ENCODE results near the gene SMARCA2.

SMARCA2 gene

DNA sequence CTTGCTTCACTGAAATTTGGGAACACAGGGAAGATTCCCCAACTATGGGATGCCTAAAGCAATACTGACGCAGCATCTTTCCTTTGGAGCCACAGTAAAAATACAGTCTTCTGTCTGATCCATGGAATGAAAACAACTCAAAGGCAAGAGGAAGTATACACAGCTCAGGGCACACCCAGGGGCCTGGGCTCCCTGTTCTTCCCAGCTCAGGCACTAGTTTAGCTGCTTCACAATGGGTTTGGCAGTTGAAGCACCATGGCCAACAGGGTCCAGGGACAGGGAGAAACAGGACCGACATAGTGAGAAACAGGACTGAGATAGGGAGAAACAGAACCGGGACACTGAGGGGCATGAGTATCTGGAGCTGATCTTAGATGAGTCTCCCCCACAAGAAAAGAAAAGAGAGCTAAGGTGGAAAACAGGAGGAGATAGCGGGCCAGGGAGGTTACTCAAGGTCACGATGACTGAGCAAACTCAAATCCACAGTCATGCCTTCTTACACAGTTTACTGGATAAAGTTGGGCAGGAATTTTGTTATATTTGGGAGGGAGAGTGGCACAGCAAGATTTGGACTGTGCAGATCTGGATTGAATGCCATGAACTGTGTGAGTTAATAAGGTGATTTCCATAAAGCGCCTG, 198.8 kb downstream of the SMARCA2 start:
- Histone ChIP-seq H3K27me3 (ENCODE audit: insufficient read depth, low read length) (no peaks in the 10 kb centered on the region), H3K9ac (ENCODE audit: low read depth, low read length) (no peak overlapping the region), H3K27ac (ENCODE audit: low read length) (no peak overlapping the region), H3K4me3 (ENCODE audit: low read length) (no peak overlapping the region), H3K4me1 (ENCODE audit: insufficient read depth, low read length) (no peaks in the 10 kb centered on the region), H3K36me3 (ENCODE audit: insufficient read depth, low read depth, low read length) (no peaks in the 10 kb centered on the region), H3K9me3 (ENCODE audit: insufficient read depth, low read depth, low read length) (no peaks in the 10 kb centered on the region)

DNA sequence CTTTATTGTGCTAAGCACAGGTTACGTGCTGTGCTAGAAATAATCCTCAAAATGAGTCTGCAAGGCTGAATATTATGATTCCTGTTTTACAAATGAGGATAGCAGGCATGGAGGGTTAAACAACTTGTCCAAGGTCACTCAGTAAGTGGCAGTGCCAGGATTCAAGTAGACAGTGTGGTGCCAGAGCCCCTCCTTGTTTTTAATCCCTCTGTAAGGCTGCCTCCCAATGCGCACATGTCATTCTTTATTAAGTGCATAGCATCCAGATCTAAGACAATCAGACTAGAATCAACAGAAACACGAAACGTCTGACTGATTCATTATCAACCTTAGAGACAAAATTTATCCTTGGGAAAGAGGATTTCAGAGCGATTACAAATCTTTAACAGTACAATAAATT, 199.6 kb downstream of the SMARCA2 start:
- Histone ChIP-seq H3K36me3 (ENCODE audit: insufficient read depth, low read depth, low read length) (no peaks in the 10 kb centered on the region), H3K9me3 (ENCODE audit: insufficient read depth, low read depth, low read length) (no peaks in the 10 kb centered on the region), H3K4me1 (ENCODE audit: insufficient read depth, low read length) (no peaks in the 10 kb centered on the region), H3K27me3 (ENCODE audit: insufficient read depth, low read length) (no peaks in the 10 kb centered on the region), H3K9ac (ENCODE audit: low read depth, low read length) (no peak overlapping the region), H3K4me3 (ENCODE audit: low read length) (no peak overlapping the region), H3K27ac (ENCODE audit: low read length) (no peak overlapping the region)

DNA sequence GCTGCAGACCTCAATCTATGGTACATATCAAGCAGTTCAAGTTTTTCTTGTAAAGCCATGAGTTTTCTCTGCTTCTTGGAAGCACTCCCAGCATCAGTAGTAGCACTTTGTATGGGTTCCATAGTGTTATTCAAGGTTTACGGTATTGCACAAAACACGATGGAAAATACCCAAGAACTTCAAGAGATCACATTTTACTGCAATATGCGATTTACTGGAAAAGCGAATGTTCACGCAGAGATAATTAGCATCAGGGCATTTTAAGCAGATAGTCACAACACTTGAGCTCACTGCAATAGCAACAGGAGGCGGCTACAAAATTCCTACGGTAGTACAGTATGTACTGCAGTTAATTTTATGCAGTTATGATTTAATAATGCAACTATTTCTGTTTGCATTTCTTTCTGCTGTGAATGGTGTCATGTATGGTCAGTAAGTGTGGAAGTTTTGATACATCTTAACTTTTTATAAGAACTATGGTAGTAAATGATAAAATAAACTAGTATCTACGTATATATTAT, 200.8 kb downstream of the SMARCA2 start:
- Histone ChIP-seq H3K4me1 (ENCODE audit: insufficient read depth, low read length) (no peaks in the 10 kb centered on the region), H3K9ac (ENCODE audit: low read depth, low read length) (no peak overlapping the region), H3K27ac (ENCODE audit: low read length) (no peak overlapping the region), H3K4me3 (ENCODE audit: low read length) (no peak overlapping the region), H3K9me3 (ENCODE audit: insufficient read depth, low read depth, low read length) (no peaks in the 10 kb centered on the region), H3K27me3 (ENCODE audit: insufficient read depth, low read length) (no peaks in the 10 kb centered on the region), H3K36me3 (ENCODE audit: insufficient read depth, low read depth, low read length) (no peaks in the 10 kb centered on the region)

DNA sequence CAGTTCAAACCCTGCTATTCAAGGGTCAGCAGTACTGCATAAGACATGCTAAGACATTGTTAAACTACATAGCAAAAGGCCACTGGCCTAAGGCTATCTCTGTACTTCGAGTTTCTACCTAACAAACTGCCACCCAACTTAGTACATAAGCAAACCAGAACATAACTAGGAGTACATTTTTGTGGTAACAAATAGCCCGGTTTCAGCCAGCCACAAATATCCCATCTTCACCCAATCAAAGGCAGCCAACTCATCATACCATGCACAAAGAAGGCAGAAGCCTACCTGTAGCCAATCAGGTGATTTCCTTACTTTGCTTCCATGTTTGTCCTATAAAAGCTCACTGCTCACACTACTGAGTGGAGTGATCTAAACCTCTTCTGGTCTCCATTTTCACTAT, 201.4 kb downstream of the SMARCA2 start:
- Histone ChIP-seq H3K4me3 (ENCODE audit: low read length) (no peak overlapping the region), H3K27me3 (ENCODE audit: insufficient read depth, low read length) (no peaks in the 10 kb centered on the region), H3K4me1 (ENCODE audit: insufficient read depth, low read length) (no peaks in the 10 kb centered on the region), H3K9ac (ENCODE audit: low read depth, low read length) (no peak overlapping the region), H3K36me3 (ENCODE audit: insufficient read depth, low read depth, low read length) (no peaks in the 10 kb centered on the region), H3K27ac (ENCODE audit: low read length) (no peak overlapping the region), H3K9me3 (ENCODE audit: insufficient read depth, low read depth, low read length) (no peaks in the 10 kb centered on the region)

DNA sequence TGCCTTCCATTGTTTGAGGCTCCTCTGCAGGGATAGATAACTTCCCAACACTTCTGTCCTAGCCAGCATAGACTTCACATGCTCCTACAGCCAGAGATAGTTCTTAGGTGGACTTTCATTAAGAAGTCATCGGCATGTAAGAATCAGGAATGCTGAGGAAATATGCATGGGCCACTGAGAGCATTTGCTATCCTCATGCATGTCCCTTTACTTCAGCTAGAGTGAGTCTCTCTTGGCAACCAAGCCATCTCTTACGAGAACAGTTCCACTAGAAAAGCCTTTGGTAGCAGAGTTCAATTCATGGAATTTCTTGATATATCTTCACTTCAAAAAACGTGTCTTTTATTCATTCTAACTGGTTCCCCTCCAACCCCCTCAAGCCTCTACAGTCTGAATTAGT, 202.4 kb downstream of the SMARCA2 start:
- Histone ChIP-seq H3K27me3 (ENCODE audit: insufficient read depth, low read length) (no peaks in the 10 kb centered on the region), H3K9ac (ENCODE audit: low read depth, low read length) (no peak overlapping the region), H3K4me1 (ENCODE audit: insufficient read depth, low read length) (no peaks in the 10 kb centered on the region), H3K27ac (ENCODE audit: low read length) (no peak overlapping the region), H3K9me3 (ENCODE audit: insufficient read depth, low read depth, low read length) (no peaks in the 10 kb centered on the region), H3K4me3 (ENCODE audit: low read length) (no peak overlapping the region), H3K36me3 (ENCODE audit: insufficient read depth, low read depth, low read length) (no peaks in the 10 kb centered on the region)

DNA sequence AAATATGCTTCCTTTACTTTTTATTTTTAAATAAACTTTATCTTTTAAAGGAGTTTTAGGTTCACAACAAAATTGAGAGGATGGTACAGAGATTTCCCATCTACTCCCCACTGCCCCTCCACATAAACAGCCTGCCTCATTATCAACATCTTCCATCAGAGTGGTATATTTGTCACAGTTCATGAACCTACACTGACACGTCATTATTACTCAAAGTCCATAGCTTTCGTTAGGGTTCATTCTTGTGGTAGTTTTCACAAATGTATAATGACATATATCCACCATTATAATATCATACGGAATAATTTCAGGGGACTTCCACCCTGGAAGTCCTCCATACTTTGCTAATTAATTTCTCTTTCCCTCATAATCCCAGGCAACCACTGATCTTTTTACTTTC, 204.9 kb downstream of the SMARCA2 start:
- no peaks in the 10 kb centered on the region for H3K27me3 ChIP-seq (ENCODE audit: insufficient read depth, low read length)
- peaks cover 3% of the 10 kb centered on the region; the same call in 1 of the 2 replicates for H3K9me3 ChIP-seq (ENCODE audit: insufficient read depth, low read depth, low read length)
- H3K9ac ChIP-seq (ENCODE audit: low read depth, low read length): no peak overlapping the region
- H3K4me1 ChIP-seq (ENCODE audit: insufficient read depth, low read length): no peaks in the 10 kb centered on the region
- no peak overlapping the region for H3K4me3 ChIP-seq (ENCODE audit: low read length)
- no peak overlapping the region for H3K27ac ChIP-seq (ENCODE audit: low read length)
- H3K36me3 ChIP-seq (ENCODE audit: insufficient read depth, low read depth, low read length): no peaks in the 10 kb centered on the region

DNA sequence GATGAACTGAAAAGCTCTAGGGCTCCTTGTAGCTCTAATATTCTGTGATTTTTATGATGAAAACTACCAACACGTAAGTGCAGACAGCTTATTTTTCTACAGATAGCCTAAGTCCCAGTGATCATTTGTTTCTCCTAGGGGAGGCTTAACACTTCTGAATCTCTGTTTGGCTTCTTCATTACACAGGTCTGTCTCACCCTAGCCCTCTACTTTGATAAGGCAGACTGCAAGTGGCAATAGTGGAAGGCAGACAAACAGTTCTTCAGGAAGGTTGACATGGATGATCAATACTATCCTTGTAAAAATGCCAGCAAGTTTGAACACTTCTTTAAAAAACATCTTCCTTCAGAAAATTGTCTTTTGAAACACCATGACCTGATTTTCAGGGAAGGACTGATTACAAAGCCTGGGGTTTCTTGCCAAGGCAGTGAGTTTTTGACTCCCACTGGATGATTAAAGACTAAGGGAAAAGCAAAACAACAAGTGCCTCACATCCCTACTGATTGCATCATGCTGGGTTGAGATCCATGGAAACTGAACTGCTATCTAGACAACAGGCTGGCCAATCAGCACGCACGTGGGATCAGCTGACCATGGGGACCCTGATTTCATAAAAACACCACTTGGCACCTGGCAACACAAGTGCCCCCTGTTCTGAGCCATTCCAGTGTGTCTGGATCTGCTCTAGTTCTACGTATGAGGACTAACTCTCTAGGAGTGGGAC, 212.2 kb downstream of the SMARCA2 start:
- Histone ChIP-seq H3K27ac (ENCODE audit: low read length) (no peak overlapping the region), H3K9ac (ENCODE audit: low read depth, low read length) (no peak overlapping the region), H3K36me3 (ENCODE audit: insufficient read depth, low read depth, low read length) (no peaks in the 10 kb centered on the region), H3K4me3 (ENCODE audit: low read length) (no peak overlapping the region), H3K9me3 (ENCODE audit: insufficient read depth, low read depth, low read length) (peaks cover 3% of the 10 kb centered on the region), H3K4me1 (ENCODE audit: insufficient read depth, low read length) (no peaks in the 10 kb centered on the region), H3K27me3 (ENCODE audit: insufficient read depth, low read length) (no peaks in the 10 kb centered on the region)

DNA sequence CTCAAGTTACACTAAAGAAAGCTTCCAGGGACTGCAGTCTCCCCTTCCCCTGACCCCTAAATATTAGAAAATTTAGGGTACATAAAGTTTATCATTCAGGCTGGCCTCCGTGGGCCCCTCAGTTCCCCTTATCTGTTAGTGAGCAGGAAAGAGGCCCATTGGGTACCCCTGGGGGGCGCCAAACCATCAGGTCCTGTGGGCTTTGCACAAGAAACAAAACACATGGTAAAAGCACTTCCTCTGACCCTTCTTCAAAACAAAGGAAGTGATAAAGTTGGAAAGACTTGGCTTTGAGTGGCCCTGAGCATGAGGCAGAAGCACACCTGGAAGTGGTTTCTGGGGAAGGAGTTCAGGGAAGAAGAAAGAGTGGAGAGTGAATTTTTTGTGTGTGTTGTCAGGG, 213.0 kb downstream of the SMARCA2 start:
- H3K4me3 ChIP-seq (ENCODE audit: low read length): no peak overlapping the region
- H3K27me3 ChIP-seq (ENCODE audit: insufficient read depth, low read length): no peaks in the 10 kb centered on the region
- H3K27ac ChIP-seq (ENCODE audit: low read length): no peak overlapping the region
- no peaks in the 10 kb centered on the region for H3K4me1 ChIP-seq (ENCODE audit: insufficient read depth, low read length)
- no peaks in the 10 kb centered on the region for H3K36me3 ChIP-seq (ENCODE audit: insufficient read depth, low read depth, low read length)
- H3K9ac ChIP-seq (ENCODE audit: low read depth, low read length): no peak overlapping the region
- peaks cover under 1% of the 10 kb centered on the region for H3K9me3 ChIP-seq (ENCODE audit: insufficient read depth, low read depth, low read length)

DNA sequence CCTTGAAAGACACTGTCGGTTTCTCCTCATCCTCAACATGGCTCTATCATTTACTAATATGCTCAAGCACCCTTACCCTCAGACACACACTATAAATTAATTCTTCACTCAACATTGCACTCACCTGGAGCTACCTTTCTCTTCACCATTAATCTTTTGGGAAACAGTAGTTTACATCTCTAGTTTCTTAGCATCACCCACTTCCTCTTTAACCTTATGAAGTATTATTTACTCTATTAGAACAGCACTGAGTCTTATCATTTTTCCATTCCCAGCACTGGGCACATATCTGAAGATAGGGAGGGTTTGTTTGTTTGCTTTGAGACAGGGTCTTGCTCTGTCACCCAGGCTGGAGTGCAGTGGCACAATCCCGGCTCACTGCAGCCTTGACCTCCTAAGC, 213.5 kb downstream of the SMARCA2 start:
- Histone ChIP-seq H3K27ac (ENCODE audit: low read length) (no peak overlapping the region), H3K9me3 (ENCODE audit: insufficient read depth, low read depth, low read length) (no peaks in the 10 kb centered on the region; the same call in 1 of the 2 replicates), H3K9ac (ENCODE audit: low read depth, low read length) (no peak overlapping the region), H3K4me1 (ENCODE audit: insufficient read depth, low read length) (no peaks in the 10 kb centered on the region), H3K27me3 (ENCODE audit: insufficient read depth, low read length) (no peaks in the 10 kb centered on the region), H3K36me3 (ENCODE audit: insufficient read depth, low read depth, low read length) (no peaks in the 10 kb centered on the region), H3K4me3 (ENCODE audit: low read length) (no peak overlapping the region)

DNA sequence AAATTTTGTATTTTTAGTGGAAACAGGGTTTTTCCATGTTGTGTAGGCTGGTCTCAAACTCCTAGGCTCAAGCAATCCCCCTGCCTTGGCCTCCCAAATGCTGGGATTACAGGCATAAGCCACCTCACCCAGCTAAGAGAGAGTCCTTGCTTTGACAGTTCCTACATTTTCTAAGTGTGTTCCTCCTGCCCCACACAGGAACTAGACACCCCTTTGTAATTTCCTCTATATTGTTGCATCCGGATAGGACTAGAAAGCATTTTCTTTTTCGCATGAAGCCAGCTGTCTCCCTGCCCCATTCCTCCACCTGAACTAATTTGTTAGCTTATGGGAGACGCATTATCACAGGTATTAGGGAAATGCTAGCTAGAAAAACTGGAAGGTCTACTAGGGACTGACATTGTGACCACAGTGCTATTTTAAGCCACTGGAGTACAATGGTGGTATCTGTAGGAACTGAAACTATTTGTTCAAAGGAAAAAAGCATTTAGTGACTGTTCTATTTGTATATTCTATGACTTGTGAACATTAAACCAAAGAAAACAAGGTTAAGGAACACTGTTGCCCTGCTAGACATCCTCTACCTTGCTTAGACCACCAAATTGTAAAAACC, 214.1 kb downstream of the SMARCA2 start:
- H3K36me3 ChIP-seq (ENCODE audit: insufficient read depth, low read depth, low read length): no peaks in the 10 kb centered on the region
- no peak overlapping the region for H3K27ac ChIP-seq (ENCODE audit: low read length)
- H3K9me3 ChIP-seq (ENCODE audit: insufficient read depth, low read depth, low read length): no peaks in the 10 kb centered on the region; the same call in 1 of the 2 replicates
- H3K4me1 ChIP-seq (ENCODE audit: insufficient read depth, low read length): no peaks in the 10 kb centered on the region
- H3K4me3 ChIP-seq (ENCODE audit: low read length): no peak overlapping the region
- H3K9ac ChIP-seq (ENCODE audit: low read depth, low read length): no peak overlapping the region
- no peaks in the 10 kb centered on the region for H3K27me3 ChIP-seq (ENCODE audit: insufficient read depth, low read length)

DNA sequence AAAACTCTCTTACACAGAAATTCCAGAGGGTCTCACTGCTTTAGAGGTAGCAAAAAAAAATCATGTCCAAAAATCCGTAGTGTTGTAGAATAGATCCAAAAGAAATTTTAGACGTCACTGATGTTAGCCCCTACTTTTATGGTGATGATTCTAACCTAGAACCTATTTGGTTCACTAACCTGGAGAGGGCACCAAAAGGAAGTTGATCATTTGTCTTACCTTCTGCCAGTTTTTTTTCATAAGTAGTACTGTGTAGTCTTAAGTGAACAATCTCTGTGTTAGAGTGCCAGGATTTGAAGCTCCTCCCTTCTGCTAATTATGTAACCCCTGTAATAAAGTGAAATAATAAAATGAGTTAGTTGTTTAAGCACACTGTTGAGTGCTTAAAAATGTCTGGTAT, 215.2 kb downstream of the SMARCA2 start:
- no peaks in the 10 kb centered on the region for H3K36me3 ChIP-seq (ENCODE audit: insufficient read depth, low read depth, low read length)
- H3K27me3 ChIP-seq (ENCODE audit: insufficient read depth, low read length): no peaks in the 10 kb centered on the region
- no peak overlapping the region for H3K4me3 ChIP-seq (ENCODE audit: low read length)
- H3K9me3 ChIP-seq (ENCODE audit: insufficient read depth, low read depth, low read length): no peaks in the 10 kb centered on the region; the same call in 1 of the 2 replicates
- no peaks in the 10 kb centered on the region for H3K4me1 ChIP-seq (ENCODE audit: insufficient read depth, low read length)
- H3K9ac ChIP-seq (ENCODE audit: low read depth, low read length): no peak overlapping the region
- H3K27ac ChIP-seq (ENCODE audit: low read length): no peak overlapping the region

DNA sequence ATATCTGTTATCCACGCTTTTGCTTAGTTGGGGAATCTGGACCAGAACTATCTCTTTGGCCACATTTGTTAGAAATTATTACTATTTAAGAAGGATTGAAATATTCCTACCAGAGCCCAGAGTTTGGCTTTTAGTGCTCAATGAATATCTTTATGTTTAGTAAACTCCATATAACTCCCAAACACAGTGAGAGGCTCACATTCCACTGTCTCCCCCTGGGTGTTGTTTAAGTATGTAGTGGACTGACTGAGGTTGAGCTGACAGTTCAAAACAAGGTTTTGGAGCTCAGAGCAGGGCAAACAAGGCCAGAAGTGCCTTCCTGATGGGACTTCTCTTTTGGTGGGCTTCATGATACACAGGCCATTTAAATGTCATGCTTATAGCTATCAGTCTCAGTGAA, 216.0 kb downstream of the SMARCA2 start:
- Histone ChIP-seq H3K4me1 (ENCODE audit: insufficient read depth, low read length) (no peaks in the 10 kb centered on the region), H3K27ac (ENCODE audit: low read length) (no peak overlapping the region), H3K9me3 (ENCODE audit: insufficient read depth, low read depth, low read length) (no peaks in the 10 kb centered on the region; the same call in 1 of the 2 replicates), H3K27me3 (ENCODE audit: insufficient read depth, low read length) (no peaks in the 10 kb centered on the region), H3K9ac (ENCODE audit: low read depth, low read length) (no peak overlapping the region), H3K4me3 (ENCODE audit: low read length) (no peak overlapping the region), H3K36me3 (ENCODE audit: insufficient read depth, low read depth, low read length) (no peaks in the 10 kb centered on the region)

Measured in iPS-20b (cell line).